HG03045 (cell line): Measurements from ENCODE around the gene ATF6.
"Not testable (repeated sequence)": the region's sequence is repeated elsewhere in the genome, so short reads cannot be mapped to it uniquely, and the experiment has no call there.

Experiments used
- ATAC-seq: cut with Tn5 transposase; IDR thresholded peaks from one replicate; pipeline ENCODE4 v1.9.1; 2021; ENCODE audit warnings: mild to moderate bottlenecking, moderate library complexity; ENCODE audit not compliant: unreplicated experiment

ATF6 gene, protein sequence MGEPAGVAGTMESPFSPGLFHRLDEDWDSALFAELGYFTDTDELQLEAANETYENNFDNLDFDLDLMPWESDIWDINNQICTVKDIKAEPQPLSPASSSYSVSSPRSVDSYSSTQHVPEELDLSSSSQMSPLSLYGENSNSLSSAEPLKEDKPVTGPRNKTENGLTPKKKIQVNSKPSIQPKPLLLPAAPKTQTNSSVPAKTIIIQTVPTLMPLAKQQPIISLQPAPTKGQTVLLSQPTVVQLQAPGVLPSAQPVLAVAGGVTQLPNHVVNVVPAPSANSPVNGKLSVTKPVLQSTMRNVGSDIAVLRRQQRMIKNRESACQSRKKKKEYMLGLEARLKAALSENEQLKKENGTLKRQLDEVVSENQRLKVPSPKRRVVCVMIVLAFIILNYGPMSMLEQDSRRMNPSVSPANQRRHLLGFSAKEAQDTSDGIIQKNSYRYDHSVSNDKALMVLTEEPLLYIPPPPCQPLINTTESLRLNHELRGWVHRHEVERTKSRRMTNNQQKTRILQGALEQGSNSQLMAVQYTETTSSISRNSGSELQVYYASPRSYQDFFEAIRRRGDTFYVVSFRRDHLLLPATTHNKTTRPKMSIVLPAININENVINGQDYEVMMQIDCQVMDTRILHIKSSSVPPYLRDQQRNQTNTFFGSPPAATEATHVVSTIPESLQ

DNA sequence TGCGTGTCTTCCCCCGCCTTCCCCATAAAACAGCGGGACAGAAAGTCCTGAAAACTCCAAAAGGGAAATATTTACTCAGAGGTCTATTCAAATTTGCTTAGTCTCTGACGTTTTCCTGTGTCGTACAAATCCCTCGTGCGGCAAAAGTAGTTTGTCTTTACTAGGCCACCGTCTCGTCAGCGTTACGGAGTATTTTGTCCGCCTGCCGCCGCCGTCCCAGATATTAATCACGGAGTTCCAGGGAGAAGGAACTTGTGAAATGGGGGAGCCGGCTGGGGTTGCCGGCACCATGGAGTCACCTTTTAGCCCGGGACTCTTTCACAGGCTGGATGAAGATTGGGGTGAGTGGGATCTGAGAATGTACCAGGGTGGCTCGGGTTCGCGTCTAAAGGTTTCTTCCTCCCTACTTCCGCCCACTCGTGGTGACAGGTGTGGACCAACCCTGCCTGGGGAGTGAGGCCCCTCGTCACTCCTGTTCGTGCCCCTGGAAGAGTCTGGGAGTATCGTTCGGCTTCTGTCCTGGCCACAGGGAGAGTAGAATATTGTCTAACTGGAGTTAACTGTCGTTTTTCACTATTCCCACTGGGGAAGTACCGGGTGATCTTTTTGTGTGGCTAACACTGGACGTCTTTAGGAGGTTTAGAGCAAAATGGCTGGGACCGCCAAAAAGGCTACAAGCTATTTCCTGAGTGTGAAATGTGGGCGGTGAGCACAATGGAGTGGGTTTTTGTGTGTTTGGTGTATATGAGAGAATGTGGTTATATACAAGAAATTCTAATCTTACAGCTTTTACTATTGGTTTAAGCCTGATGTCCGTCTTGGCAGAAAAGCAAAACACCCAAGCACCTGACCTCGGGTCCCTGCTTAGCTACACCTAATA, at the start of gene ATF6:
Gene ATF6, plus strand, starts transcription at position 219 of the 880 bp plus-strand sequence. Its CDS starts 41 bp downstream, at position 260.
- peak; percentile 64 for ATAC-seq

DNA sequence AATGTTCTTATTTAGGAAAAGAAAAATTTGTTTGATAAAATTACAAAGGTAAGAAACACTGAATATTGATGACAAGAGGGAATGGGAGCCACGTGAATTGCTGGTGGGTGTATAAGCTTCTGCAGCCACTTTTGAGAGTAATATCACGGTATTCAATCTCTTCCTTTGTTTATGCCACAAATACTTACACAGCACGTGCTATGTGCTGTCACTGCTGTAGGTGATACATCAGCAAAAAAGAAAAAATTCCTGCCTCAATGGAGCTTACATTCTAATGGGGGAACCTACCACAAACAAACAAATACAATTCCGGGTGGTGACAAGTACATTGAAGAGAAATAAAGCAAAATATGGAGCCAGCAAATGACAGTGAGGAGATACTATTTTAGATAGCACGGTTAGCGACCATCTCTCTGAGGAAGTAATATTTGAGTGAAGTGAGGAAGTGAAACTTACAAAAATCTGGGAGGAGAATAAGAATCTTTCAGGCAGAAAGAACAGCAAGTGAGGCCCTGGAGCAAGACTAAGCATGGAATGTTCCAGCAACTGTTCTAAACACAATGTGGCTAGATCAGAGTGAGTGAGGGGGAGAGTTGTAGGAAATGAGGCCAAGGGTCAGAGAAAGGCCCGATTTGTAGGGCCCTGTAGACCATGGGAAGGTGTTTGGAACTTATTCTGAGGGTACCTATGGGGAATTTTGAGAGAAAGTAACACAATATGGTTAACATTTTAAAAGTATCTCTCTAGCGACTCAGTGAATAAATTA, 47.4 kb upstream of the ATF6 start:
- ATAC-seq: no peak

DNA sequence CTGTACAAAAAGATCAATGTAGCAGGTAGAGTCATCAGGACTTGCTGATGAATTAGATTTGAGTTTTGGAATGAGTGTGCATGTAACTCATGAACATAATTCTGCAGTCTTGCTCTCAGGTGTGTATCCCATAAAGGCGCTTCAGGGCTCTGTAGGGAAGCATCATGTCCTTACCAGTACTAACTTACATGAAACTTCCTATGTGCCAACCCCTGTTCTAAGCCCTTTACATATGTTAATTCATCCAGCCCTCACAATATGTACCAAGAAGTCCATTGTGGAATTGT, 46.9 kb upstream of the ATF6 start:
- ATAC-seq: no peak

DNA sequence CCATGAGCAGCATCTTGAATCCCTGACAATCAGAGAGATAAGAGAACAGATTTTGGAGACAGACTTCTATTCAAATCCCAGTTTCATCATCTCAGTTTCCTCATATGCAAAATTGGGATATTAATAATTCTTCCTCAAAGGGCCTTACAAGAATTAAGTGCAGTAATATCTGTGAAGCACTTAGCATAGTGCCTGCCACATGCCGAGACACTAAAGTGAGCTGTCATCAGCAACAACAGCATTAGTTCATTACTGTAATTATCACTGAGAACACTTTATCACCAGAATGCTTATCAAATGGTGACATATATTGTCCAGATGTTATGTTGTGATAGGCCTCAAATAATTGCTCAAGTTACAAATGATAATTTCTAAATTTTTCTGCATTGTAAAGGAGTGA, 45.7 kb upstream of the ATF6 start:
- ATAC-seq: no peak

DNA sequence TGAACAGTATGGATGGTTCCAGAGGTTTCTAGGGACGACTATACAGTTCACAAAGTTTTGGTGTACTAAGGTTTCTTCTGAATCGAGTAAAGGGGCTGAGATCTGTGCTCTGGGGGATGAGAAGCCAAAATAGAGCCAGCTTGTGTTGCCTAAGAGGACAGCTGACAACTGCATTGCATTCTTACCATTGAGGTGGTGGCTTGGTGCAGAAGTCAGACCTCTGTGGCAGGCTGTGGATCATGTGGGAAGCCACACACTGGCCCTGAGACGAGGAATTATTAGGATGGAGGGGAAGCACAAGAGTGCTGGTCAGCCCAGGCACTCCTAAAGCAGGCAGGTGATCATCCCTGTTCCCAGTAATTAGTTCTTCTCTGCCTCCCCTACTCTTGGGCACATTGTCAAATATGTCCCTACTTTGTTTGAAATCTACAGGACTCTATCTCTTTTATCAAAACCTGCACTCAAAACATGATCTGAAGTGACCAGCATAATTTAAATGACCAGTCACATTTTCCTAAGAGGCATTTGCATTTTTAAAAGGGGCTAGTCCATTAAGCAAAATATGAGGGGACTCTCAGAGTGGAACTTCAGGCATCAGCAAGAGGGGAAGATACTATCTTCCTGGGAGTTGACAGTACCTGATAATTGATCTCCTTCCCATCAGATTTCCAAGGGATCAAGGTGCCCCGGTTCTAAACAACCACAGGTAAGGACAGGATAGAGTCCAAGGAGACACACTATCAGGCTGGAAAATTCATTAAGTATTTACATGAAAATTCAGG, 45.0 kb upstream of the ATF6 start, which contains the start of gene FCRLB:
Gene FCRLB, plus strand, starts transcription at position 589 of the 782 bp plus-strand sequence. CDS start 1,129 bp downstream, outside the sequence.
- ATAC-seq: no peak

DNA sequence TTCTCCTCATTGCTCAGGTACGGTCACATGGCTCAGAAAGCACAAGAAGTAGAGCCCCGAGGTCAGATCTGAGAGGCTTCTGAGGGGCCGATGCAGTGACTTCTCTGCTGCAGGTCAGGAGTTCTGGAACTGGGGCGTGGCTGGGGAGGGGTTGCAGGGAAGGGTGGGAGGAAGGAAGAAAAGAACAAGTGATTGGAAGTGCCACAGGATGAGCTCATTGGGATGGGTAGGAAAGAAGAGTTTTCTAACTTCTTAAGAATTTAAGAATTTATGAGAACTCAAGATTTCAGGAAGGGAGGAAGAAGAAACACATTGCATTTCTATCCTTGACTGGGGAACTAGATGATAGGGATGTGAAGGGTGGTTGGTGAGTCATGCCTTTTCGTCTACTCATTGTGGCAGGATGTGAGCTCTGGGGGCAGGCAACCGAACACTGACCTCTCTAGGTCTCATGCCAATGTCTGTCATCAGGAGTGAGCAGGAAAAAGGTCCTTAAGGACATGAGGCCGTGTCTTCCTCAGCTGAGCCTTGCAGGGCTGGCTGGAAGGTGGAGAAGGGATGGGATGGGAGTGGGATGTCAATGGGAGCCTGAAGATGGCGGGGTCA, 44.3 kb upstream of the ATF6 start:
- ATAC-seq: no peak

DNA sequence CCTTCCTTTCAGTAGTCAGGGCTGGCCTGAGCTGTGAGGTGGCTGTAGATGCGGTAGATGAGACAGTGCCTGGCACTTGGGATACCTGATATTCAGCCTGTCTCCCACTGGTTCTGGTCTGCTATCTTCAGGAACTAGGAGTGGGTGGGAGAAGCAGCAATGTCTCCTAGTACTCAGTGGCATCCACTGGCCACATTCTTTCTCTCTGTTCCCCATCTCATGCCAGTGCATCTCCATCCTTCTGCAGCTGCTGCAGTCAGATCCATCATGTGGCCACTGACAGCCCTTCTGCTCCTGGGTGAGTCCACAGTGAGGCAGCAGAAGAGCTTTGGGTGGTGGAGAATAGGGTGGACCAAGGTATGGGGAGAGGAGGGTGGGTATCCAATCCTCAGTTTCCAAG, 43.7 kb upstream of the ATF6 start:
- ATAC-seq: no peak

DNA sequence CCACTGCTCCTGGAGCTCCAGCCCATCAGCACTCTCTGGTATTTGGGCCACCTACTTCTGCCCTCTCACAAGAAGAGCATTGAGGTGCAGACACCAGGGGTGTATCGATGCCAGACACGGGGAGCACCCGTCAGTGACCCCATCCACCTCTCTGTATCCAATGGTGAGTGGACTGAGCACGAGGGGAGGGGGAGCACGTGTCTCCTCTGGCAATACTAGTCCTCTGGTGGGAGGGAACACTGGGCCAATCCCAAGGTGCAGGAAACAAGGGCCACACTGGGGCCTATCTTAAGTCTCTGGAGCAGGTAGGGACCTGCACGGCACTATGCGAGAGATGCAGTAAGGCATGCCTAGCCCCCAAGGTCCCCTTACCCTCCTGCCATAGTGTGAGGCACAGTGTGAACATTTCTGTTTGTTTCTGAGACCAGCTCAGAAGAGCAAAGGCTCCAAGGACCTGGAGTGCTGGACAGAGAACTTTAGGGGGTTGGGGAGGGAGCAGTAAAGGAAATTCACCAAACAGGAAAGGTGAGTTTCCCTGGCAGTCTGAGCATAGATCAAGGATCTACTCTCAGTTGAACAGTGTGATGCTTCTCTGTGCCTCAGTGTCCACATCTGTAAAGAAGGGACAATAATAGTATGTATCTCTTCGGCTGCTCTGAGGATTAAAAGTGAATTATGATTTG, 42.5 kb upstream of the ATF6 start:
- no peak for ATAC-seq

DNA sequence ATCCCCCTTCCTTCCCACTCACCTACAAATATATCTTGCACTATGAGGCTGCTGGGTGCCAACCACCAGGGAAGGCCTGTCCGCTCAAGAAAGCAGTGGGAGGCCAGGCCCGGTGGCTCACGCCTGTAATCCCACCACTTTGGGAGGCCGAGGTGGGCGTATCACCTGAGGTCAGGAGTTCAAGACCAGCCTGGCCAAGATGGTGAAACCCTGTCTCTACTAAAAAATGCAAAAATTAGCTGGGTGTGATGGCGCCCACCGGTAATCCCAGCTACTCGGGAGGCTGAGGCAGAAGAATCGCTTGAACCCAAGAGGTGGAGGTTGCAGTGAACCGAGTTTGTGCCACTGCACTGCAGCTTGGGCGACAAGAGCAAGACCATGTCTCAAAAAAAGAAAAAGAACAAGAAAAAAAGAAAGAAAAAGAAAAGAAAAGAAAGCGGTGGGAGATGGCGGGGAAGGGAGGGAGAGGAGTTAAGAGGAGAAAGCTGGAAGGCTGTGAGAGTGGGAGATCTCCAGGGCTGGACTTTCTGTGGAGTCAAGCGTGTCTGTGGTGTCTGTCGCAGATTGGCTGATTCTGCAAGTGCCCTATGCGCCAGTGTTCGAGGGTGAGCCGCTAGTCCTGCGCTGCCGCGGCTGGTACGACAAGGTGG, 40.7 kb upstream of the ATF6 start:
- ATAC-seq: not testable (repeated sequence)

DNA sequence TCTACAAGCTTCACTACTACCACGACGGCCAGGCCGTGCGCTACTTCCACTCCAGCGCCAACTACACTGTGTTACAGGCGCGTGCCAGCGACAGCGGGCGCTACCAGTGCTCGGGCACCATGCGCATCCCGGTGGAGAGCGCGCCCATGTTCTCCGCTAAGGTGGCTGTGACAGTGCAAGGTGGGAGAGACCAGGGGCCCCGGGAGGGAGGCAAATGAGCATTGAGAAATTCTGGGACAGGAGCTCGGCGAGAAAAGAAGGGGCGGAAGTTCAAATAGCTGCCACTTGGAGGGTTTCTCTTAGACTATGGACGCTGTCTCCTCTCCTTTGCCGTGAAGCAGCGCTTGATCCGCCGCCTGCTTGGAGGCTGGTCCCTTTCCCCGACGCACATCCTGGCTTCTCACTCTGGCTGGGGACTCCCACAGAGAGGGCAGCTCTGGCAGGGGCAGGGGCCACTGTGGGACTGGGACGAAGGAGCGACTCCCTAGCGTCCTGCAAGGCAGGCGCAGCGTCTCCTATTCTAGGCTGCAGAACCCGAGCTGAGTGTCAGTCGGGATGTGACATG, 40.1 kb upstream of the ATF6 start:
- ATAC-seq: peak; percentile 27

DNA sequence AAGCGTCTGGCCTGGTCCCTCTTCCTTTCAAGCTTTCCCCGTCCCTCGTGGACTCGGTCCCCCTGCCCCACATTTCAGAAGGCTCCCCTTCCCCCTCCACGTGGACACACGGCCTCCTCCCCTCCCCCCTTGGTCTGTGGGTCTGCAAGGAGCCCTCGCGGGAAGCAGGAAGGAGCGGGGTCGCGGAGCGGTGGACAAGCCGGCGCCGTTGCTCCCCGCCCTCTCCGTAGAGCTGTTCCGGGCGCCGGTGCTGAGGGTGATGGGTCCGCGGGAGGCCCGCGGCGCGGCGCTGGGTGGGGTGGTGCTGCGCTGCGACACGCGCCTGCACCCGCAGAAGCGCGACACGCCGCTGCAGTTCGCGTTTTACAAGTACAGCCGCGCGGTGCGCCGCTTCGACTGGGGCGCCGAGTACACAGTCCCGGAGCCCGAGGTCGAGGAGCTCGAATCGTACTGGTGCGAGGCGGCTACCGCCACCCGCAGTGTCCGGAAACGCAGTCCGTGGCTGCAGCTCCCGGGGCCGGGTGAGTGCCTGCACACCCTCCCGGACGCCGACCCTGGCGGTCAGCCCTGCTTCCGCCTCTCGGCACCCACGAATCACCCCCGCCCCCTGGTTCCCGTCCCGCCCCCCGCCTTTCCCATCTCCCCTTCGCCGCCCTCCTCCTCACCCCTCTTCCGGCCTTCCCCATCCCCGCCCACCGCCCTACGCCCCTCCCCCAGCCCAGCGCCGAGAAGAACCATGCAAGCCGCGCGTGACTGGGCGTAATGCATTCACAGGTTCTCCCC, 39.5 kb upstream of the ATF6 start:
- ATAC-seq: peak; percentile 59

DNA sequence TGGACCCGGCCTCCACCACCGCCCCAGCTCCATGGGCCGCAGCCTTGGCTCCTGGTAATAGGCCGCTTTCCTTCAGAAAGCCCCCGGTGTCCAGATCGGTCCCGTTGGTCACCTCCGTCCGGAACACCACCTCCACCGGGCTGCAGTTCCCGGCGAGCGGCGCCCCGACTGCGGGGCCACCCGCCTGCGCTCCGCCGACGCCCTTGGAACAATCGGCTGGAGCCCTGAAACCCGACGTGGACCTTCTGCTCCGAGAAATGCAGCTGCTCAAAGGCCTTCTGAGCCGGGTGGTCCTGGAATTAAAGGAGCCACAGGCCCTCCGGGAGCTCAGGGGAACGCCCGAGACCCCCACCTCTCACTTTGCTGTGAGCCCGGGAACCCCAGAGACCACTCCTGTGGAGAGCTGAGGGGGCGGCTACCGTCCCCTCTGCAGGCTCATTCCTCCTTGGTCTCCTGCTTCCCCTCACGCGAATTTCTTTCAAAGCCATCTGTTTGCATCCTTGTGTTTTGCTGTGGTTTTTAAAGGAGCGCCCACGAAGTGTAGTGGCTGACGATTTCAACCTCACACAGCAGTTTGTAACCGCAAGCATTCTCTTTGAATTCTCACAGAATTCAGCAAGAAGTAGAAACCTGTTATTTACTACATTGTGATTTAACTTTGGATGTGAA, 38.7 kb upstream of the ATF6 start:
- peak; percentile 15 for ATAC-seq

DNA sequence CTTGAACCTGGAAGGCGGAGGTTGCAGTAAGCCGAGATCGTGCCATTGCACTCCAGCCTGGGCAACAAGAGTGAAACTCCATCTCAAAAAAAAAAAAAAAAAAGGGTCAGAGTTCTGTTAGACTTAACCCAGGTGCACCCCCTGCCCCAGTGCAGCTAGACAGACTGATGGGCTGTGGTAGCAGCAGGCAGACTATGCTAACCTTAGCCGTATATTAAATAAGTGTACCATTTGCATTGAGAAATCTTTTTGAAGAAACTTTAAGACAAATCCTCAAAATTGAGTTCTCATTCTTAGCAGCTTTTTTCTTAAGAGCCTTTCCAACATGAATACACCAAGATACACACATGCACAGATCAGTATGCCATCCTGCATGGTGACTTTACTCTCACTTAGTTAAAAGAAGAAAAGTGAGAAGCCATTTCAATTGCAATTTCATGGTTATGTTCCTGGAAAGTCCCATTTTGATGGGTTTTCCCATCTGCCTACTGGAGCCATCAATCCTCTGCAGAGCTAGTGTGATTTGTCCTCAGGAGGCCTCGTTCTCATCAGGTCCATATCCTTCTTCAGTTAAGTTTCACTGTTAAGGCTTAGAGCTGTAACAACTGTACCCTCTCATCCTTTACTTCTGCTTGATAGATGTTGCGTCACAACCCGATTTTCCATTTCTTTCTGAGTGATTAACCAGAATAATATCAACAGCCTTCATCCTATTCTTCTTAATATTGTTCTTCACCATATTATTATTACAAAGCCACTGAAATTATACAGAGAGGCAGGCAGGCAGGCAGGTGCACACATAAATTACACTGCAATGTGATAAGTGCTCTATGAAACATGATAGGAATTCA, 37.5 kb upstream of the ATF6 start:
- no peak for ATAC-seq

DNA sequence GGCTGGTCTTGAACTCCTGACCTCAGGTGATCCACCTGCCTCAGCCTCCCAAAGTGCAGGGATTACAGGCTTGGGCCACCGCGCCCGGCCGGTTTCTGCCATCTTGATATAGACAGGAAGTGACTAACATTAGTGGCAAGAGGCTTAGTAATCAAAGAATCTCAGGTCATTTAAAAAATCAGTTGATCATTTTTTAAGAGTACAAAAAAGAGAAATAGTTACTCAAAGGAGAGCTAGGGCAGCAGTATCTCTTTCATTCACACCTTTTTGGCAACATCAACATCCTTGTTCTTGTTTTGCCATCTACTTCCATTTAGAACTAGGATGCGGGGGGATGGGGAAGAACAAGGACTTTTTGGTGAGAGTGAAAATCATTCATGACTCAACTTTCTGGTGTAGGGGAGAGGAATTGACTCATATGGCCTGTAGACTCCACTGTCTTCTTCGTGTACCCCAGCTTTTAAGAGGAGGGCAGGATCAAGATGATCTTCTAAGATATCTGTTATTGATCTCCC, 36.0 kb upstream of the ATF6 start:
- ATAC-seq: no peak

DNA sequence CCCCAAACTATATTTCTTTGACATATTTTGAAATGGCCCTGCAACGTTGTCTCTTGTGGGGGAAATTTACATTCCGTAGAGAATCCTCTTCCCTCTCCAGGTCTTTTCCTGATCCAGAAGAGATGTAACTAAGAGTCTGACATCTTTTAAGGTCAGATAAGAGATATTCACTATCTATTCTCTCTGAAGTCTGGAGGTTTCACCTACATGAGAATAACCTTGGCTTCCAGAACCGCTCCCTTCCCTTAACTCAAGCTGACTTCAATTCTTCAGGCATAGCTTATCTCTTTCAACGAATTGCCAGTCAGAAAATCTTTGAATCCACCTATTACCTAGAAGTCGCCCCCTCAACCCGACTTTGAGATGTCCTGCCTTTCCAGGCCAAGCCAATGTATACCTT, 34.9 kb upstream of the ATF6 start:
- no peak for ATAC-seq
